LoVo (cell line): ENCODE measurements around the gene FAM89B.
"Not testable (repeated sequence)": the region's sequence is repeated elsewhere in the genome, so short reads cannot be mapped to it uniquely, and the experiment has no call there.

Experiments used
- DNase-seq: peaks from one replicate; pipeline ENCODE4 v3.0.0-alpha.2; 2016; ENCODE audit warnings: low spot score

The FAM89B gene

GRCh38 chr11:65572356-65573051 lies at the start of gene FAM89B:
FAM89B (plus strand) TSS chr11:65572538; CDS start chr11:65572670, 132 bp downstream.
- DNase-seq = peak; percentile 79

GRCh38 chr11:65522718-65523630 lies 49.4 kb upstream of the FAM89B start:
- DNase-seq = not testable (repeated sequence)

DNA sequence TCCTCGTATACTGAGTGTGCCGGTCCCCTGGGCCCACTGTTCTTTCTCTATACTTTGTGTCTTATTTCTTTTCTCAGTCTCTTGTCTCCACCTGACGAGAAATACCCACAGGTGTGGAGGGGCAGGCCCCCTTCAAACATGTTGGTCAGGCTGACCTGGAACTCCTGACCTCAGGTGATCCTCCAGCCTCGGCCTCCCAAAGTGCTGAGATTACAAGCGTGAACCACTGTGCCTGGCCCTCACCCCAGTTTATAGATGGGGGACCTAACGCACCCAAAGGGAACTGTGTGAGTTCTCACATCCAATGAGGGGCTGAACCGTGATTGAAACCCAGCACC lies 48.7 kb upstream of the FAM89B start:
- not testable (repeated sequence) for DNase-seq

DNA sequence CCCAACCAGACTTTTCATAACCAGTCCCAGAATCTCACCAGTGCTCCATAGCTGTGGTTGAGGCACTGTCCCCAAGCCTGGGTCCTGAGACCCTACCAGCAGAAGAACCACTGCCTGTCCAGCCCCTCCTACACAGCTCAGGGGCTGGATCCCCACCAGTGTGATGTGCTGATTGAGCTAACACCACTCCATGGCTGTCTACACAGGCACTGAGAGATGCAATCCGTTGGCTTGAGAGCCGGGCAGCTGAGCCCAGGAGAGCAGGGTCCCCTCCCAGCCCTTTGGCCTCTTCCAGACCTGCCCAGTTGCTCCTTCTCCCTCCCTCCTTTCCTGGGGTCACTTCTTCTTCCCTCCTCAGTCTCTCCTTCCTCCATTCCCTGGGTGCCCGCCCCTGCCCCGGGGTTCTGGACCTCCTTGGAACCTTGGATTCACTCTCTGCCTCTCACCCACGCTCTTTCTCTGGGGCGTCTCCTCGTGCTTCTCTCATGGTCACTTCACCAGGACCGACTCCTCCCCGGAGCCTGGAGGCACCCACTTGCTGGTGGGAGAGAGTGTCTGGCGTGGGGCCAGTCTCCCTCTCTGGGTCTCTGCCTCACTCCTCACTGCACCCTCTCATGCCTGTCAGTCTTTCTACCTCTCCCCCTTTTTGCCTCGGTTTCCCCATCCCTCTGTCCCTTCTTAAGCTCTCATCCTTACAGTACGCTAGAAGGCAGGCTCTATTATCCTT lies 48.2 kb upstream of the FAM89B start:
- no peak for DNase-seq

GRCh38 chr11:65524741-65525545 lies 47.4 kb upstream of the FAM89B start, which contains the start of gene SCYL1:
SCYL1 (plus strand) TSS chr11:65525083; CDS start chr11:65525154, 71 bp downstream.
- peak; percentile 79 for DNase-seq

- no peak for DNase-seq
Observed at GRCh38 chr11:65525546-65526480, 46.5 kb upstream of the FAM89B start.

- no peak for DNase-seq
Observed at GRCh38 chr11:65526744-65527143, 45.6 kb upstream of the FAM89B start.

- no peak for DNase-seq
Observed at GRCh38 chr11:65528819-65529350, 43.5 kb upstream of the FAM89B start.

DNA sequence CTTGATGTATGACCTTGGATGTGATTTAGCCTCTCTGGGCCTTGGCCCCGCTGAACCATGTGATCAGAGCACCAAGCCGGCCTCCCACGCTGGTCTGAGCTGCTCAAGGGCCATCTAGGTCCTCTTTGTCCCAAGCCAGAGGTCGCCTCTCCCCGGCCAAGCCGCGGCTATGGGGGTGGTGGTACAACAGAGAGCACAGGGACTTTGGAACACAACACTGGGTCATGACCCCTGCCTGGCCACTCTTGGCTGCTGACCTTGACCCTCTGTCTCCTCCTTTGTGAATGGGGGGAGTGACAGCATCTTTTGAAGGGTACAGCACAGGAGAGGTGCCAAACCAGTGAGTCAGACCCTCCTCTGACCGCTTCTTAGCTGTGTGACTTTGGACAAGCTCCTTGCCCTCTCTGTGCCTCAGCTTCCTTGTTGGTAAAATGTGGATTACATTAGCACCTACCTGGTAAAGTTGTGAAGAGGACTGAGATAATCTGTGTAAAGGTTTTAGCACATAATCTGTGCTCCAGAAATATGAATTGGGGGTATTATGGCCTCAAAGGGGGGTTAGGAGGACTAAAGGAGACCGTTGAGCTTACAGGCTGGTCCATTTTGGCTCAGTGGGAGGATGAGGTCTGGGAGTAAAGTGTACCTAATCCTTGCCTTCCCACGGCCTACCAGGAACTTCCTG lies 42.7 kb upstream of the FAM89B start:
- DNase-seq = no peak

GRCh38 chr11:65530157-65530496 lies 42.2 kb upstream of the FAM89B start:
- DNase-seq = no peak

GRCh38 chr11:65532388-65533064 lies 39.8 kb upstream of the FAM89B start:
- no peak for DNase-seq

GRCh38 chr11:65535102-65535501 lies 37.2 kb upstream of the FAM89B start:
- no peak for DNase-seq

DNA sequence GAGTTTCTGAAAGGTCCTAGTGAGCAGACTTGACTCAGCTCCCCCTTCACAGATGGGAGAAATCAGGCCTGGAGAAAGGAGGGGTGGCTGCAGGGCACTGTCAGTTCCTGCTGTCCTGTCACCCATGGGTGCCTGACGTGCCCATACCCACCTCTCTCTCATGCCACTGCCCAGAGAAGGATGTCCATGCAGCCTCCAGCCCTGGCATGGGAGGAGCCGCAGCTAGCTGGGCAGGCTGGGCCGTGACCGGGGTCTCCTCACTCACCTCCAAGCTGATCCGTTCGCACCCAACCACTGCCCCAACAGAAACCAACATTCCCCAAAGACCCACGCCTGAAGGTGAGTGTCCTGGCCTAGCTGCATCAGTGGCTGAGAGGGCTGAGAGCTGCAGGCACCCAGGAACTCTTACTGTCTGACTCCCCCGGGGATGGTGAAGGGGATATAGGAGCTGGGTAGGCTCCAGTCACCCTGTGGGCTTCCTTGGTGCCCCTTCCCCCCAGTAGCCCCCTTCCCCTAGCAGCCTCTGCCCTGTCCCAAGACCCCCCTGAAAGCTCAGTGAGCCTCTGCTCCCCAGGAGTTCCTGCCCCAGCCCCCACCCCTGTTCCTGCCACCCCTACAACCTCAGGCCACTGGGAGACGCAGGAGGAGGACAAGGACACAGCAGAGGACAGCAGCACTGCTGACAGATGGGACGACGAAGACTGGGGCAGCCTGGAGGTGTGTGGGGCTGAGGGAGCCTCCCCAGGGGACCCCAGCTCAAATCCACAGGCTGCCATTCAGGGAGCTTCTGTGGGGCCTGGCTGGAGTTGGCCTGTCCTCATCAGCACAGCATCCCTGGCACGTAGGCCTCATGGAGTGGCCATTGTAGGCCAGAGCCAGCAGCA lies 35.7 kb upstream of the FAM89B start:
- DNase-seq = no peak

DNA sequence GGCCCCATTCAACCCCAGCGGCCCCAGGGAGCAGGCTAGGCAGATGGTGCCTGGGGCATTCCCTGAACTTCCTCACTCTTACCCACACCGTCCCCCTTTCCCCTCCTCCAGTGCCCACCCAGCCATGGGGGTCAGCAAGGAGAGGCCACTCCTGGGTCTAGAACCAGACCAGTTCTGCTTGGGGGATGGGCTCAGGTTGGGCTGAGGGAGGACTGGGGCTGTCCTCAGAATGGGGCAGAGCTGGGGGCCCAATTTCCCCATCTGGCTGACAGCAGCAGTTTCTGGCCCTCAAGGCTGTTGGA lies 35.1 kb upstream of the FAM89B start:
- DNase-seq = no peak

DNA sequence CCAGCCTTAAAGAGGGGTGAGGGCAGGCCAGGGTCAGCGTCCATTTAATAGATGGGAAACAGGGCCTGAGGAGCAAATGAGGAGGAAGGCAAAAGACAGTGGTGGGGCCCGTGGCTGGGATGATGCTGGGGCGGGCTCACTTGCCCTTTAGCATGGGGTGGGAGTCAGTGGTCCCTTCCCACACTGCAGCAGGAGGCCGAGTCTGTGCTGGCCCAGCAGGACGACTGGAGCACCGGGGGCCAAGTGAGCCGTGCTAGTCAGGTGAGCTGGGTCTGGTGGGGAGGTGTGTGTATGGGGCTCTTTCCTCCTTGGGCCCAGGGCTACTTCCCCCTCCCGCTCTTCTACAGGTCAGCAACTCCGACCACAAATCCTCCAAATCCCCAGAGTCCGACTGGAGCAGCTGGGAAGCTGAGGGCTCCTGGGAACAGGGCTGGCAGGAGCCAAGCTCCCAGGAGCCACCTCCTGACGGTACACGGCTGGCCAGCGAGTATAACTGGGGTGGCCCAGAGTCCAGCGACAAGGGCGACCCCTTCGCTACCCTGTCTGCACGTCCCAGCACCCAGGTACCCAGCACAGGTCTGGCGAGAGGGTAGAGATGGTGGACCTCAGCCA lies 34.6 kb upstream of the FAM89B start:
- no peak for DNase-seq

DNA sequence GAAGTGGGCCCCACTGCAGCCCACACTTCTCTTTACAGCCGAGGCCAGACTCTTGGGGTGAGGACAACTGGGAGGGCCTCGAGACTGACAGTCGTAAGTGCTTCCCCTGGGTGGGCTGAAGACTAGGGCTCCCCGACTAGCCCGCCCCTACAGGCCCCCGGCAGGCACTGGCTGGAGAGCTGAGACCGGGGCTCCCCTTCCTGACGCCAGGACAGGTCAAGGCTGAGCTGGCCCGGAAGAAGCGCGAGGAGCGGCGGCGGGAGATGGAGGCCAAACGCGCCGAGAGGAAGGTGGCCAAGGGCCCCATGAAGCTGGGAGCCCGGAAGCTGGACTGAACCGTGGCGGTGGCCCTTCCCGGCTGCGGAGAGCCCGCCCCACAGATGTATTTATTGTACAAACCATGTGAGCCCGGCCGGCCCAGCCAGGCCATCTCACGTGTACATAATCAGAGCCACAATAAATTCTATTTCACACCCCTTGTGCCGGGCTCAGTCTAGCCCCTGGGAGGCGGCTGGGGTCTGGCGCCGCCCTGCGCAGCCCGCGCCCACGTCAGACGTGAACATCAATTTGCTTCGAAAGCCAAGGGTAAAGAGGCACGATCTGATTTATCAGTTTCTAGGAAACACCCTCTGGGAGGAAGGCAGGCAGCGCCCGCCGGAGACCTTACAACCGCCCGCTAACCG lies 34.0 kb upstream of the FAM89B start:
- DNase-seq = no peak
